Measurements from ENCODE around the gene HVCN1. TPM values are rescaled to one million over a fixed set of nuclear protein-coding genes. Genes with fewer than 3 reads are reported as not detected.

The HVCN1 gene
- total RNA-seq, 1 donor from 2014 or later = 83.9 TPM

DNA sequence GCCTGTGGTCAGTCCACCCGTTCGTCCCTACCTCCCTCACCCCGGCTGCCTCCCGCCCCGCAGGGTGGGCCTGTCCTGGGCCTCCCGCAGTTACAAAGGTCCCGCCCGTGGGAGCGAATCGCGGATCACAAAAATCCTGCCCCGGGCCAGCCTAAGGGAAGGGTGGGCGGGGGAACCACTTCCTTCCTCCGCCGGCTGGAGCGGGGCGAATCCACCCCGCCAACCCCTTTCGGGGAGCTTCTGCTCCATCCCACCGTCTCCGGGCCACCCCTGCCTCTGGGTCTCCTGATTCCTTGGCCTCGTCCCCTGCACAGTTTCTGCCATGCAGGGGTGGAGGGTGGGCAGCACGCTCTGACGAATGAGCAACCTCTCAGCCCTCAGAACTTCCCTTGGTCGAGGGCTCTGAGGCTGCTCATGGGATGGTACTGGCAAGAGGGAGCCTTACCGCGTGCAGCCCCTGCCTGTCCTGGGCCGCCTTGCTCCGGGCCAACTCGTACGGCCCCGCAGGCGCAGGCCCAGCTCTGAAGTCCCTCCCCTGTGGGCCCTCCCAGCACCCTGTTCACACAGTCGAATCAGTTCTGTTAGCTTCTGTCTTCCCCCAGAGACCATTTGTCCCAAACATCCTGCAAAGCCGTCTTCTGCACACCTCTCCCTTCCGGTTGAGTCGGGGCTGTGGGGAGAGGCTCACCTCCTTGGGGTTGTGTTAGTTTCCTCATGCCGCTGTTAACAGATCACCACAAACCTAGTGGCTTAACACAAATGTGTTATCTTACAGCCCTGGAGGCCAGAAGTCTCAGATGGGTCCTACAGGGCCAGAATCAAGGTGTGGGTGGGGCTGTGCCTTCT is 589 bp upstream of the HVCN1 start:
- Mint-ChIP-seq H3K4me3 (peak overlapping the region; percentile 92), H3K36me3 (ENCODE audit: low read depth) (peaks cover 38% of the 10 kb centered on the region), H3K4me1 (peaks cover 82% of the 10 kb centered on the region), H3K27ac (peak overlapping the region; percentile 89), H3K27me3 (no peaks in the 10 kb centered on the region), H3K9me3 (no peaks in the 10 kb centered on the region)
- peak; percentile 61 for DNase-seq
- TF ChIP-seq CTCF (IDR thresholded peaks at IDR 0.05) = no peak
- CTCF ChIA-PET = interaction anchor here (1.2 to 1.3 kb wide), 3 partner anchors 25 to 87 kb away, joined by 3 to 4 read pairs (median 4); no protein-coding TSS in a partner anchor
- intact Hi-C loops (cut with micrococcal nuclease) = loop anchor here (1.0 to 5.0 kb wide), 3 partner anchors 42 to 222 kb away; partner anchors contain the start of genes FAM216A and GPN3
- ATAC-seq (ENCODE audit: low read depth) = peak; percentile 63
- POLR2A ChIA-PET = interaction anchor here (0.5 to 2.3 kb wide), 28 partner anchors 9 to 239 kb away, joined by 3 to 13 read pairs (median 4); partner anchors contain the start of genes ARPC3, CCDC63, PPP1CC and RAD9B

DNA sequence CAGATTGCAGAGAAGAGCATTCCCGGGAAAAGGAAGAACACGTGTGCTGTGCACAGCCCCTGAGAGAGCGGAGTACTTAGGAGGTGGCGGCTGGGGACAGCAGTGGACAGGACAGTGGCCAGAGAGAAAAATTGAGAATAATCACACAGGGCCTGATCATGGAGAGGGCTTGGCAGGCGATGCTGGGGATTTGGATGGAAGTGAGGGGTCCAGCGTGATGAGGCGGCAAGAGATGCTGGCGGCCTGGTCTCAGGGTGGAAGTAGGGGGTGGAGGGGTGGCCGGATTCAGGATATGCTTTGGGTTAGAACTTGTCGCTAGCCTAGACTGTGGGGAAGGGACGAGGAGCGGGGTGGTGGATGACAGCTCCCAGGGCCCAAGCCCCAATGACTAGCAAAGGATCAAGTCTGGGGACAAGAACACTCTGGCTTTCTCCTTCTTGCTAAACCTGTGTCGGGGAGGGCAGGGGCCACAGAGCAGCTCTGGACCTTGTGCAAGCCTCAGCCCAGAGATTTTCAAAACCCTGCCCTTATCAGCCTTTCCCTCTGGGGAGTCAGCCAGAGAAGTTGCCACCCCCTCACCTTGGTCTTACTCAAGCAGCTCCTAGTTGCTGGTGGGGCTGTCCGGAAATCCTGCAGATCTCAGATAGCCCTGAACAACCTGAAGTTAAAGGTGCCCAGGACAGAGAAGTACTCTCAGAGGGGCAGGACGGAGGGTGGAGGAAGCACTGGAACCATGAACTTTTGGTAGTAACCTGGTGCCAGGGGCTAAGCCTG is 1.3 kb downstream of the HVCN1 start:
- H3K9me3 Mint-ChIP-seq = no peaks in the 10 kb centered on the region
- H3K27ac Mint-ChIP-seq = peak overlapping the region; percentile 84
- intact Hi-C loops (cut with micrococcal nuclease) = loop anchor here (2.0 to 5.0 kb wide), 3 partner anchors 67 to 220 kb away; partner anchors contain the start of genes FAM216A and GPN3
- ChIA-PET POLR2A (interaction anchor here (0.6 to 3.5 kb wide), 12 partner anchors 10 to 915 kb away, joined by 4 to 45 read pairs (median 8); partner anchors contain the start of genes ARPC3 and TCTN1), CTCF (interaction anchor here (0.8 to 3.0 kb wide), 3 partner anchors 11 to 72 kb away, joined by 3 to 7 read pairs (median 4); no protein-coding TSS in a partner anchor)
- H3K27me3 Mint-ChIP-seq = no peaks in the 10 kb centered on the region
- peaks cover 86% of the 10 kb centered on the region for H3K4me1 Mint-ChIP-seq
- peaks cover 52% of the 10 kb centered on the region for H3K36me3 Mint-ChIP-seq (ENCODE audit: low read depth)
- ATAC-seq (ENCODE audit: low read depth) (peak; percentile 10), DNase-seq (no peak)
- TF ChIP-seq CTCF (IDR thresholded peaks at IDR 0.05) = no peak
- H3K4me3 Mint-ChIP-seq = peak overlapping the region; percentile 93

DNA sequence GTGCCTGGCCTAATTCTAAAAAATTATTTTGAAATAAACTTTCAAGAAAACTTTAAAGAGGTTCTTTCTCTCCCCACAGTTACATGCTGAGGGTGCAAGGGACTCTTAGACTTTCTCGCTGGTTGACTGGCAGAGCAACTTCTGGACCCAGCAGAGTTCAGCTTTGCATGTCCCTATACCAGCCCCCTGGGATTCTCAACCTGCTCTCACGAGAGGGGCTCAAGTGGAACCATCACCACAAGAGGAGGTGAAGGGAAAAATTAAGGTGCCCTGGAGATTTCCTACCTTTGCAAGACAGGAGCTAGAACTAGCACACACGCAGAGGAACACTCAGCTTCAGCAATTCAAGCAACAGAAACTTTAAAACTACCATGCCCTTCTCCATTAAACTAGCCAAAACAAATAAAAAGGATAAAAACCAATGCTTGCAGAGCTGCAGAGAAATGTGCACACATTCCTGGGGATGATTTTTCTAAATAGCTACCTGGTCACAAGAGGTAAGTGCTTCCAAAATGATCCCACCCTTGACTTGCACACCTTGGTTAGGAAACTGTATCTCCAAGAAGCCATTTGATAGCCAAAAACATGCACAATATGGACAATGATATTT is 2.5 kb downstream of the HVCN1 start:
- ChIA-PET POLR2A (interaction anchor here (0.6 to 3.5 kb wide), 12 partner anchors 9 to 236 kb away, joined by 3 to 45 read pairs (median 6); partner anchors contain the start of genes ARPC3 and TCTN1), CTCF (interaction anchor here (1.1 to 3.0 kb wide), 4 partner anchors 9 to 83 kb away, joined by 3 to 7 read pairs (median 4); no protein-coding TSS in a partner anchor)
- H3K27me3 Mint-ChIP-seq = no peaks in the 10 kb centered on the region
- intact Hi-C loops (cut with micrococcal nuclease) = loop anchor here (1.0 to 5.0 kb wide), 6 partner anchors 9 to 219 kb away; partner anchors contain the start of genes FAM216A and GPN3
- peaks cover 87% of the 10 kb centered on the region for H3K4me1 Mint-ChIP-seq
- ATAC-seq (ENCODE audit: low read depth) (peak; percentile 39), DNase-seq (no peak)
- H3K27ac Mint-ChIP-seq = peak overlapping the region; percentile 84
- H3K9me3 Mint-ChIP-seq = no peaks in the 10 kb centered on the region
- TF ChIP-seq CTCF (IDR thresholded peaks at IDR 0.05) = no peak
- H3K4me3 Mint-ChIP-seq = peak overlapping the region; percentile 93
- peaks cover 63% of the 10 kb centered on the region for H3K36me3 Mint-ChIP-seq (ENCODE audit: low read depth)

DNA sequence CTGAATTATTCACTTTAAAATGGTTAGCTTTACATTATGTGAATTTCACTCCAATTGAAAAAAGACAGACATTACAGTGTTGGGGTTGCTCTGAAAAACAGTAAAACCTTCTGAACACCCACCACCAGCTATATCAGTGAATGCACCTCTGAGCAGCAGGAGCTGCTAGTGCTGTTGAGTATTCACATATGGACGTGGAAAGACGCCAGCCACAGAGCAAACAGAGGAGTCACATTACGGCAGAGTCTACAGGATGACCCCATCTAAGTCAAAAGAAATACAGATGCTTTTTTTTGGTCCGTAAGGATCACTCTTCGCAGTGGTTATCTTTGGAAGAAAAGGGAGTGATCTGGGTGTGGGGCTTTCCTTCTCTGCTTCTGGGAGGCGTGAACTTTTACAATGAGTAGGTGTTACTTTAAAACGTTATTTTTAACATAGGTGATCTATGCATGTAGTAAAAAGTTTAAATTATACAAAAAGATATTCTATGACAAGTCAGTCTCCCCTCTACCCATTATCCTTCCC is 4.5 kb downstream of the HVCN1 start:
- peaks cover 76% of the 10 kb centered on the region for H3K36me3 Mint-ChIP-seq (ENCODE audit: low read depth)
- TF ChIP-seq CTCF (IDR thresholded peaks at IDR 0.05) = no peak
- POLR2A ChIA-PET = interaction anchor here (1.0 kb wide), 1 partner anchor 13 kb away, joined by 5 read pairs; no protein-coding TSS in a partner anchor
- peaks cover 85% of the 10 kb centered on the region for H3K4me1 Mint-ChIP-seq
- ATAC-seq (ENCODE audit: low read depth) = no peak
- CTCF ChIA-PET = interaction anchor here (1.2 kb wide), 1 partner anchor 235 kb away, joined by 4 read pairs; the partner anchor contains the start of gene ARPC3
- DNase-seq = no peak
- H3K27me3 Mint-ChIP-seq = no peaks in the 10 kb centered on the region
- H3K9me3 Mint-ChIP-seq = no peaks in the 10 kb centered on the region
- intact Hi-C loops (cut with micrococcal nuclease) = no loop called here
- peak overlapping the region; percentile 84 for H3K27ac Mint-ChIP-seq
- peak overlapping the region; percentile 93 for H3K4me3 Mint-ChIP-seq
